ENCODE results near the gene MAN2B2. TPM values are rescaled to one million over a fixed set of nuclear protein-coding genes. Genes with fewer than 3 reads are reported as not detected.

Gene MAN2B2
- total and polyA plus RNA-seq, 2 of the 4 experiments (the other 2 are of a cell fraction): 13.4 to 34.1 TPM

DNA sequence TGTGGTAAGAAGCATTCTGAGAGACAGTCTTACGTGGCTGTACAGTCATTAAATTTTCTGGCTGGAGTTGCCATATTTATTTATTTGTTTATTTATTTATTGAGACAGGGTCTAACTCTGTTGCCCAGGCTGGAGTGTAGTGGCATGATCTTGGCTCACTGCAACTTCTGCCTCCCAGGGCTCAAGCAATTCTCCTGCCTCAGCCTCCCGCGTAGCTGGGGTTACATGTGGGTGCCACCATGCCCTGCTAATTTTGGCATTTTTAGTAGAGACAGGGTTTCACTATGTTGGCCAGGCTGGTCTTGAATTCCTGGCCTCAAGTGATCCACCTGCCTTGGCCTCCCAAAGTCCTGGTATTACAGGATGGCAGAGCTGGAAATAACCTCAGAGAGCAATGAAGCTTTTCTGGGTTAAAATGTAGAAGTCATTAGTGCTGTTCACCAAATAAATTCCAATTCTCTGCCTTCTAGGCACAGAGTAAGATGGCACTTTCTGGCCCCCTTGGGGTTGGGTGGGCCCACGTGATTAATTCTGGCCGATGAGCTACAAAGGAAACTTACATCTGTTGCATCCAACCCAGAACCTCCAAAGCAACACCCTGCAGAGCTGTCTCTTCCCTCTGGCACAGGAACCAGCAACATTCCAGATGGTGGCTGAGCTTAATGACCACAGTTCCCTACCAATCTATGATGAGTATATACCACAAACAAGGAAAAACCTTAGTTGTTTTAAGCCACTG is 70.0 kb downstream of the MAN2B2 start:
- Histone ChIP-seq H3K4ac (ENCODE audit: low read depth, low read length) (no peak overlapping the region), H3K9ac (ENCODE audit: low read depth, low read length) (no peak overlapping the region), H3K9me3 (ENCODE audit: control insufficient read depth, insufficient read depth, low read length) (no peaks in the 10 kb centered on the region), H2BK5ac (ENCODE audit: low read depth, low read length, poor library complexity, severe bottlenecking) (no peak overlapping the region), H2AFZ (replicated peaks; ENCODE audit: low read length, poor library complexity) (no peak overlapping the region), H3K4me1 (ENCODE audit: control insufficient read depth, insufficient read depth, low read length) (peaks cover 10% of the 10 kb centered on the region), H3K27ac (ENCODE audit: insufficient read depth, low read length) (no peak overlapping the region), H2AK5ac (ENCODE audit: low read depth, low read length) (no peak overlapping the region), H4K91ac (ENCODE audit: insufficient read depth, low read depth, low read length) (no peak overlapping the region), H3K27me3 (ENCODE audit: control insufficient read depth, insufficient read depth, low read length) (peaks cover 2% of the 10 kb centered on the region; the same call in 1 of the 2 replicates), H4K20me1 (ENCODE audit: insufficient read depth, low read length) (peaks cover 35% of the 10 kb centered on the region), H3K79me1 (ENCODE audit: low read depth in 1 of 2, low read length in 2 of 2) (peaks cover 12 to 40% of the 10 kb centered on the region in 2 experiments), H3K18ac (ENCODE audit: low read depth, low read length) (no peak overlapping the region), H3K14ac (replicated peaks; ENCODE audit: low read depth, low read length) (no peak overlapping the region), H2BK120ac (ENCODE audit: low read depth, low read length) (no peak overlapping the region), H3K56ac (ENCODE audit: extremely low read depth, insufficient read depth, low read length) (no peak overlapping the region), H2AK9ac (replicated peaks; ENCODE audit: low read depth, low read length, poor library complexity) (no peak overlapping the region), H2BK15ac (ENCODE audit: low read depth, low read length) (no peak overlapping the region), H3K4me2 (ENCODE audit: low read depth, low read length) (no peak overlapping the region), H4K5ac (ENCODE audit: low read depth, low read length) (no peak overlapping the region), H3K4me3 (ENCODE audit: insufficient read depth, low read depth, low read length) (no peak overlapping the region), H3K36me3 (ENCODE audit: control insufficient read depth, insufficient read depth, low read length) (peaks cover 13% of the 10 kb centered on the region), H3K23ac (ENCODE audit: low read depth, low read length) (no peak overlapping the region), H3K9me1 (ENCODE audit: insufficient read depth, low read length) (peaks cover 13% of the 10 kb centered on the region), H4K8ac (ENCODE audit: low read depth in 2 of 2, low read length in 2 of 2) (no peak overlapping the region), H2BK20ac (ENCODE audit: low read depth, low read length) (no peak overlapping the region)
- dilution Hi-C loops (cut with HindIII; ENCODE audit: low sequenced_read_pairs, unreplicated experiment): no loop called here
- DNase-seq: no peak
- POLR2A ChIA-PET (ENCODE audit: unreplicated experiment): no interaction called here
- TF ChIP-seq RFX5 (IDR thresholded peaks at IDR 0.05; ENCODE audit: low read depth, low read length) (no peak), RCOR1 (IDR thresholded peaks at IDR 0.05; ENCODE audit: insufficient replicate concordance, low read length) (no peak)
- TF ChIP-seq, protein P1, sequence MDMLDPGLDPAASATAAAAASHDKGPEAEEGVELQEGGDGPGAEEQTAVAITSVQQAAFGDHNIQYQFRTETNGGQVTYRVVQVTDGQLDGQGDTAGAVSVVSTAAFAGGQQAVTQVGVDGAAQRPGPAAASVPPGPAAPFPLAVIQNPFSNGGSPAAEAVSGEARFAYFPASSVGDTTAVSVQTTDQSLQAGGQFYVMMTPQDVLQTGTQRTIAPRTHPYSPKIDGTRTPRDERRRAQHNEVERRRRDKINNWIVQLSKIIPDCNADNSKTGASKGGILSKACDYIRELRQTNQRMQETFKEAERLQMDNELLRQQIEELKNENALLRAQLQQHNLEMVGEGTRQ (IDR thresholded peaks at IDR 0.05; ENCODE audit: low read depth, low read length): 0 out of 2 replicates have a peak, but pooled peaks have one; percentile 21
- no peak for ATAC-seq (ENCODE audit: low read depth)
- in situ Hi-C loops (cut with MboI; ENCODE audit: low sequenced_read_pairs): no loop called here
- WGBS, 2 experiments (ENCODE audit: extremely low coverage in 2 of 2, insufficient read length in 1 of 2): no CpG with 5 or more reads among the region's 5 CpGs
- no TSS peak for BruUV-seq (replicated peaks)
- CTCF ChIA-PET: no interaction called here
- intact Hi-C loops (cut with micrococcal nuclease): no loop called here

Data from IMR-90 (cell line).